ENCODE data around the gene RAPGEF6. TPM values are rescaled to one million over a fixed set of nuclear protein-coding genes. Genes with fewer than 3 reads are reported as not detected.
"Not testable (repeated sequence)": the region's sequence is repeated elsewhere in the genome, so short reads cannot be mapped to it uniquely, and the experiment has no call there.

RAPGEF6 gene
- total RNA-seq, 2 donors from 2014 or later, result 50.6 to 57.6 TPM

- Mint-ChIP-seq H3K4me1 (peaks cover 39% of the 10 kb centered on the region), H3K27ac (peak overlapping the region; percentile 76), H3K27me3 (no peaks in the 10 kb centered on the region), H3K4me3 (peak overlapping the region; percentile 45), H3K36me3 (ENCODE audit: low read depth) (peaks cover 62% of the 10 kb centered on the region), H3K9me3 (peaks cover 3% of the 10 kb centered on the region)
- ATAC-seq (replicated peaks), result no peak
Measured at GRCh38 chr5:131416729-131417128, 218.3 kb downstream of the RAPGEF6 start.

GRCh38 chr5:131413605-131414559, 221.1 kb downstream of the RAPGEF6 start:
- ATAC-seq (replicated peaks), result peak; percentile 87
- Mint-ChIP-seq H3K36me3 (ENCODE audit: low read depth) (peaks cover 68% of the 10 kb centered on the region), H3K9me3 (peaks cover 3% of the 10 kb centered on the region), H3K4me1 (peaks cover 40% of the 10 kb centered on the region), H3K4me3 (peak overlapping the region; percentile 79), H3K27ac (peak overlapping the region; percentile 94), H3K27me3 (no peaks in the 10 kb centered on the region)

- Mint-ChIP-seq H3K9me3 (peaks cover under 1% of the 10 kb centered on the region), H3K27me3 (no peaks in the 10 kb centered on the region), H3K27ac (peak overlapping the region; percentile 66), H3K4me3 (no peak overlapping the region), H3K4me1 (peaks cover 13% of the 10 kb centered on the region), H3K36me3 (ENCODE audit: low read depth) (peaks cover 96% of the 10 kb centered on the region)
- no peak for ATAC-seq (replicated peaks)
Measured at GRCh38 chr5:131406975-131407638, 227.9 kb downstream of the RAPGEF6 start.

- ATAC-seq (replicated peaks), result no peak
- Mint-ChIP-seq H3K36me3 (ENCODE audit: low read depth) (peaks cover 96% of the 10 kb centered on the region), H3K27ac (peak overlapping the region; percentile 86), H3K4me3 (no peak overlapping the region), H3K9me3 (peaks cover 4% of the 10 kb centered on the region), H3K4me1 (peaks cover 13% of the 10 kb centered on the region), H3K27me3 (no peaks in the 10 kb centered on the region)
Measured at GRCh38 chr5:131406076-131406475, 229.0 kb downstream of the RAPGEF6 start.

DNA sequence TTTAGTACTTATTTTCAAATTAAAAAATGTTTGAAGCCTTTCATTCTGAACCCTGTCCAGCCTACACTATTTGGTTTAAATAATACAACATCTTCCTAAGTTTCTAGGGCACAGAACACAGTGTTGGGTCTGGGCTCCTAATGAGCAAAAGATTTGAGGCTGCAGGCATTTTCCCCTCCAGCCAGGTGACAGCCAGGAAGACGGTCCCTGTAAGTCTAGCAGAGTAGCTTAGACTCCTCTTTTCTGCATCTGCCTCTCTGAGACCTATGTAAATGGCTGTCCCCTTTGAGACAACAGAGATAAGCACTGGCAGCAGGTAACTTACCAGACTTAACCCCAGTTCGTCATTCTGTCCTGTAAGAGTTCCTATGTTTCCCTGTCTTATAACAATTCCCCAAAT, 229.4 kb downstream of the RAPGEF6 start:
- ATAC-seq (replicated peaks), result no peak
- Mint-ChIP-seq H3K27ac (peak overlapping the region; percentile 86), H3K4me1 (peaks cover 14% of the 10 kb centered on the region), H3K9me3 (peaks cover 6% of the 10 kb centered on the region), H3K4me3 (no peak overlapping the region), H3K27me3 (no peaks in the 10 kb centered on the region), H3K36me3 (ENCODE audit: low read depth) (peaks cover 96% of the 10 kb centered on the region)

GRCh38 chr5:131400585-131400984, 234.4 kb downstream of the RAPGEF6 start:
- Mint-ChIP-seq H3K4me1 (peaks cover 23% of the 10 kb centered on the region), H3K4me3 (no peak overlapping the region), H3K9me3 (peaks cover 7% of the 10 kb centered on the region), H3K27me3 (no peaks in the 10 kb centered on the region), H3K36me3 (ENCODE audit: low read depth) (peaks cover 95% of the 10 kb centered on the region), H3K27ac (peak overlapping the region; percentile 11)
- no peak for ATAC-seq (replicated peaks)

DNA sequence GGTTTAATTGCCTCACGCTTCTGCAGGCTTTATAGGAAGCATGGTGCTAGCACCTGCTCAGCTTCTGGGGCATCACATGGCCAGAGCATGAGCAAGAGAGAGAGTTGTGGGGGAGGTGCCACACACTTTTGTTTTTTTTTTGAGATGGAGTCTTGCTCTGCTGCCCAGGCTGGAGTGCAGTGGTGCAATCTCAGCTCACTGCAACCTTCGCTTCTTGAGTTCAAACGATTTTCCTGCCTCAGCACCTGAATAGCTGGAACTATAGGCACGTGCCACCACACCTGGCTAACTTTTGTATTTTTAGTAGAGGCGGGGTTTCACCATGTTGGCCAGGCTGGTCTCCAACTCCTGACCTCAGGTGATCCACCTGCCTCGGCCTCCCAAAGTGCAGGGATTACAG, 236.0 kb downstream of the RAPGEF6 start:
- Mint-ChIP-seq H3K4me3 (peak overlapping the region; percentile 25), H3K27ac (peak overlapping the region; percentile 81), H3K36me3 (ENCODE audit: low read depth) (peaks cover 95% of the 10 kb centered on the region), H3K4me1 (peaks cover 33% of the 10 kb centered on the region)
- ATAC-seq (replicated peaks); H3K9me3 Mint-ChIP-seq; H3K27me3 Mint-ChIP-seq: not testable (repeated sequence)

DNA sequence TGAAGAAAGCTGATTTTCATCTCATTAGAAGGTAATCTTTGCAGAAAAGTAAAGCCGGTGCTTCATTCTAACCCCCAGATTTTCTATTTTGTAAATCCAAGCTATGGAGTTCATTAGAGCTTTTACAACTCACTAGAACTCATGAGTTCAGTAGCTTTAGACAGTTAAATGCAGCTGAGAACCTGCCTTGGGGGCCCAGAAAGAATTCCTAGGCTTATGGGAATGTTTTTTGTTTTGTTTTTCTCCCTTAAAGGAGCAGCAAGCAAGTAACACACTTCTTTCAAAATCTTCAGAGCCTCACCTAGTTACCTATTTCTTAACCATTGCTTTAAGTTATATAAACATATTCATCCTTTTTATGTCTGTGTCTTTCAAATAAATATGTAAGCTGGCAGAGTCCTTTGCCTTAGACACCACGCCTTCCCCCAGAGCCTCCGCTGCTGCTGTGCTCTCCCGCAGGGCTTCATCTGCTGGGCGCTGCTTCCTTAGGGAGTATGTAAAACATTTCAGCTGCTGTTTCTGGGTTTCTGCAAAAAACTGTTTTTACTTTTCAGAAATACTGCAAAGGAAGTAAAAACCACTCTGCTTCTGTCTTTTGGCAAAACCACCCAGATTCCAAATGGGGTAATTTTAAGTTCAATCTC, 238.3 kb downstream of the RAPGEF6 start:
- H3K9me3 Mint-ChIP-seq, result peaks cover 3% of the 10 kb centered on the region
- peaks cover 95% of the 10 kb centered on the region for H3K36me3 Mint-ChIP-seq (ENCODE audit: low read depth)
- H3K27me3 Mint-ChIP-seq, result no peaks in the 10 kb centered on the region

DNA sequence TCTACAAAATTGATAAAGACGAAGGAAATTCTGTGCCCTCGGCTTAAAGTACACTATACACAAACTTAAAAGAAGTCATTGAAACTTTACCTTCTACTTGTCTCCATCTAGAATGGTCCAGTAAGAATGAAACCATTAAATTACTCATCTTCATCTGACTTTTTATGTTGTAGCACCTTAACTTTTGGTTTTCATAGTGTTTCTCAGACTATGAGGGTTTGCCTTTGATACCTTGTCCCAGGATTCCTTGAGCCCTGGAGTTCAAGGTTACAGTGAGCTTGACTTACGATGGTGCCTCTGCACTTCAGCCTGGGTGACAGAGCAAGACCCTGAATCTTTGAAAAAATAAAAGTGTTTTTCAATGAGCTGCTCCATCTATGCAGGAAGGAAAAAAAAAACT, 239.0 kb downstream of the RAPGEF6 start:
- Mint-ChIP-seq H3K4me1 (peaks cover 50% of the 10 kb centered on the region), H3K9me3 (peaks cover 3% of the 10 kb centered on the region), H3K36me3 (ENCODE audit: low read depth) (peaks cover 97% of the 10 kb centered on the region), H3K27ac (peak overlapping the region; percentile 88), H3K27me3 (no peaks in the 10 kb centered on the region), H3K4me3 (peak overlapping the region; percentile 76)
- peak; percentile 79 for ATAC-seq (replicated peaks)

More for the DNA sequence above, 238.3 kb downstream of the RAPGEF6 start:
- H3K4me3 Mint-ChIP-seq, result peak overlapping the region; percentile 76
- peak overlapping the region; percentile 88 for H3K27ac Mint-ChIP-seq
- H3K4me1 Mint-ChIP-seq, result peaks cover 50% of the 10 kb centered on the region
- ATAC-seq (replicated peaks), result no peak

DNA sequence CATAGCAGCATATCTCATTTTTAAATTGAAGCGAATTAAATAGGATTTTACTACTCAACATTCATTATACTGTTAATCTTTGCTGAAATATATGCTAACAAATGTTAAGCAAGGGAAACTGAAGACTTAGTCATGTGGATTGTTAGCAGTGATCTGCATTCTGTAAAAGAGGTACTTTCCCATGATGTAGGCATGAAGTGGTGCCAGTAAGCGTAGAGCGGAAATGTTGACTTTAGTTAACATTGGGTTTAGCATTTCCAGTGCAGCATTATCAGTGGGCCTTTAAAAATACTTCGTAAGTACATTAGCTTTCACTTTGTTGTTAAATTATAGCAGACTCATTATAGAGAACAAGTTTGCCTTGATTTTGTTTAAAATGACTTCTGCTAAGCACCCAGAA, 240.9 kb downstream of the RAPGEF6 start:
- peaks cover 57% of the 10 kb centered on the region for H3K4me1 Mint-ChIP-seq
- ATAC-seq (replicated peaks), result peak; percentile 75
- no peaks in the 10 kb centered on the region for H3K9me3 Mint-ChIP-seq
- H3K27me3 Mint-ChIP-seq, result no peaks in the 10 kb centered on the region
- peak overlapping the region; percentile 76 for H3K4me3 Mint-ChIP-seq
- H3K36me3 Mint-ChIP-seq (ENCODE audit: low read depth), result peaks cover 100% of the 10 kb centered on the region
- H3K27ac Mint-ChIP-seq, result peak overlapping the region; percentile 88

GRCh38 chr5:131393498-131393968, 241.5 kb downstream of the RAPGEF6 start:
- H3K4me1 Mint-ChIP-seq, result peaks cover 59% of the 10 kb centered on the region
- H3K4me3 Mint-ChIP-seq, result peak overlapping the region; percentile 76
- peak overlapping the region; percentile 88 for H3K27ac Mint-ChIP-seq
- peaks cover 100% of the 10 kb centered on the region for H3K36me3 Mint-ChIP-seq (ENCODE audit: low read depth)
- H3K9me3 Mint-ChIP-seq, result no peaks in the 10 kb centered on the region
- no peaks in the 10 kb centered on the region for H3K27me3 Mint-ChIP-seq
- no peak for ATAC-seq (replicated peaks)

GRCh38 chr5:131392466-131393095, 242.4 kb downstream of the RAPGEF6 start:
- Mint-ChIP-seq H3K9me3 (no peaks in the 10 kb centered on the region), H3K36me3 (ENCODE audit: low read depth) (peaks cover 100% of the 10 kb centered on the region), H3K4me1 (peaks cover 55% of the 10 kb centered on the region), H3K4me3 (peak overlapping the region; percentile 76), H3K27ac (peak overlapping the region; percentile 88), H3K27me3 (no peaks in the 10 kb centered on the region)
- no peak for ATAC-seq (replicated peaks)

DNA sequence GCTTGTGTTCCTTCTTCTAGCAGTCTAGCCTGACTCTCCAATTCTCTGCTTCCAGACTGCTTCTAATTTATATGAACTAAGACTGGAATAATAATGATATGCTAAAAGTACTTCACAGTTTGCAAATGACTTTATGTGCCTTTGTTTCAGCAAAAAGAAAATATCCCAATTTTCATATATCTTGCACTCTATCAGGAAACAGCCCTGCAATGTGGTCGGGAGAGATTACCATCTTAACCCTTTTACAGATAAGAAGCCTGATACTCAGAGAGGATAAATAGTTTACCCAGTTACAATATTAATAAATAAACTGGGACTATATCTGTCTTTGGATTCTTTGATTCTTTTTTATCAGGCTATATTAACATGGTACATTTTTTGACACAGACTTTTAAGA, 245.2 kb downstream of the RAPGEF6 start:
- ATAC-seq (replicated peaks), result no peak
- Mint-ChIP-seq H3K36me3 (ENCODE audit: low read depth) (peaks cover 100% of the 10 kb centered on the region), H3K27ac (peak overlapping the region; percentile 96), H3K9me3 (no peaks in the 10 kb centered on the region), H3K4me3 (peak overlapping the region; percentile 75), H3K4me1 (peaks cover 51% of the 10 kb centered on the region), H3K27me3 (no peaks in the 10 kb centered on the region)
